Mesothelial cell of epicardium (in vitro differentiated cells): ENCODE results near the gene GRIK2. TPM values are rescaled to one million over a fixed set of nuclear protein-coding genes. Genes with fewer than 3 reads are reported as not detected.

Experiments
- DNase-seq, 2 experiments: peaks; one replicate each; pipeline ENCODE4 v3.0.0; 2021; ENCODE audit warnings: low spot score in 2 of 2; ENCODE audit not compliant: unreplicated experiment in 2 of 2
- H3K27ac Mint-ChIP-seq: 2 replicates; pipeline ENCODE4 v1.8.0; 2021; ENCODE audit warnings: mixed read lengths
- H3K27me3 Mint-ChIP-seq: 2 replicates; pipeline ENCODE4 v1.8.0; 2021; ENCODE audit warnings: low read depth, mixed read lengths
- H3K36me3 Mint-ChIP-seq: 2 replicates; pipeline ENCODE4 v1.8.0; 2021; ENCODE audit warnings: mixed read lengths
- H3K4me1 Mint-ChIP-seq: 2 replicates; pipeline ENCODE4 v1.8.0; 2021; ENCODE audit warnings: mixed read lengths
- H3K4me3 Mint-ChIP-seq: 2 replicates; pipeline ENCODE4 v1.8.0; 2021; ENCODE audit warnings: mild to moderate bottlenecking, moderate library complexity, mixed read lengths
- H3K9me3 Mint-ChIP-seq: 2 replicates; pipeline ENCODE4 v1.8.0; 2021; ENCODE audit warnings: mixed read lengths
- total RNA-seq: library from RNA; stranded (reverse); gene quantifications from 3 replicates; pipeline ENCODE4 v1.2.1, GENCODE V29; 2021
- TF ChIP-seq, protein P1 (sequence below): fragments of 200-600 bp; sonication (generic); IDR thresholded peaks from one replicate; pipeline ENCODE4 v1.5.0; 2021; ENCODE audit warnings: antibody characterized with exemption; ENCODE audit not compliant: unreplicated experiment

Gene GRIK2
- total RNA-seq, 1 donor from 2014 or later = 3.2 TPM

DNA sequence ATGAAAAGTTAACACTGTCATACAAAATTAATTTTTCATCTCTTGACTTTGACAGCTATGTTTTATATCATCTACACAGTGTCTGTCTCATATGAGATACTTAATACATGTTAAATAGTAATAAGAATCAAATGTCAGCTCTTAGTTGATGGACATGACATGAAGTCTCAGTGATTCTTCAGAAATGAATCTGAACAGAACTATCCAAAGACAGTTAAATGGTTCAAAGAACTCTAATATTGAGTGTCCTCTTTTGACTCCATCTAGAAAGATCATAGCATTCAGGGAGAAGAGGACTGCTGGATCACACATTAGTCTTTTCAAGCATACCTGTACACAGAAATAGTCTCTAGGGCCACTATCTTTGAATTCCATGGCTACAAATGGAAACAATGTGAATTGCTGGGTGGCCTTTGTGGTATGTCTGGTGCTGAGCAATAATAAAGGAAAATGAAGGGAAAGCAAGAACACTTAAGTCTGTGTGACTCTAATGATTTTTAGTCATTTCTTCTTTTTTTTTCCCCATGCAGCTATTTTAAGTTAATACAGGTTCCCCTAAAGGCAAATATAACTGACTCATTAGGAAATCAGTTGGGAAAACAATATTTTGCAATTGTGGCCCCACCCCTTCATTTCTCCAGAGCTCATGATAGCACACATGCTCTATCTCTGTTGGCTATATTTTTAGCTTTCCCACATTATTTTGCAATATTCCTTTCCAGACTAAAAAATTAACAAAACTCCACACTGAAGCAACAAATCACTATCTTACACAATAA lies 367.5 kb downstream of the GRIK2 start:
- Mint-ChIP-seq H3K27ac (no peak overlapping the region), H3K36me3 (no peaks in the 10 kb centered on the region), H3K9me3 (no peaks in the 10 kb centered on the region), H3K4me3 (no peak overlapping the region), H3K4me1 (peaks cover 3% of the 10 kb centered on the region), H3K27me3 (peaks cover 2% of the 10 kb centered on the region)
- no peak for DNase-seq
- TF ChIP-seq, protein P1, sequence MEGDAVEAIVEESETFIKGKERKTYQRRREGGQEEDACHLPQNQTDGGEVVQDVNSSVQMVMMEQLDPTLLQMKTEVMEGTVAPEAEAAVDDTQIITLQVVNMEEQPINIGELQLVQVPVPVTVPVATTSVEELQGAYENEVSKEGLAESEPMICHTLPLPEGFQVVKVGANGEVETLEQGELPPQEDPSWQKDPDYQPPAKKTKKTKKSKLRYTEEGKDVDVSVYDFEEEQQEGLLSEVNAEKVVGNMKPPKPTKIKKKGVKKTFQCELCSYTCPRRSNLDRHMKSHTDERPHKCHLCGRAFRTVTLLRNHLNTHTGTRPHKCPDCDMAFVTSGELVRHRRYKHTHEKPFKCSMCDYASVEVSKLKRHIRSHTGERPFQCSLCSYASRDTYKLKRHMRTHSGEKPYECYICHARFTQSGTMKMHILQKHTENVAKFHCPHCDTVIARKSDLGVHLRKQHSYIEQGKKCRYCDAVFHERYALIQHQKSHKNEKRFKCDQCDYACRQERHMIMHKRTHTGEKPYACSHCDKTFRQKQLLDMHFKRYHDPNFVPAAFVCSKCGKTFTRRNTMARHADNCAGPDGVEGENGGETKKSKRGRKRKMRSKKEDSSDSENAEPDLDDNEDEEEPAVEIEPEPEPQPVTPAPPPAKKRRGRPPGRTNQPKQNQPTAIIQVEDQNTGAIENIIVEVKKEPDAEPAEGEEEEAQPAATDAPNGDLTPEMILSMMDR = no peak

GRCh38 chr6:101762851-101763250 lies 369.3 kb downstream of the GRIK2 start:
- Mint-ChIP-seq H3K4me1 (peaks cover 3% of the 10 kb centered on the region), H3K27ac (no peak overlapping the region), H3K36me3 (no peaks in the 10 kb centered on the region), H3K27me3 (peaks cover 2% of the 10 kb centered on the region), H3K9me3 (no peaks in the 10 kb centered on the region), H3K4me3 (no peak overlapping the region)
- TF ChIP-seq, protein P1 = no peak
- no peak for DNase-seq

DNA sequence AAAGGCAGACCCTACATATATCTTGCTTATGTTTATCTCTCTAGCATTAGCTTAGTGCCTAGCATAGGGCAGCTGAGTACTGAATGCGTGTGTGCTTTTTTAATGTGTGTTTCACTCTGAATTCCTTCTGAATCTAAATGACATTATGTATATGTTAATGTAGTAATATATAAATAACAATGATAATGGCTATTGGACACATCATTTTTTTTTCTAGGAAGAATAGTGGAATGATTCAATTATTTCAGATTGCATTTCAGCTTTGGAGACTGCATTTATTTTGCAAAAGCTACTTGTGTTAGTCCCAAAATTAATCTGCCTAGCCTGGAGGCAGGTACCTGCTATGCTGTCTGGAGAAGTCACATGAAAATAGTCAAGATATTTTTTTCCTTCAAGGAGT lies 371.8 kb downstream of the GRIK2 start:
- Mint-ChIP-seq H3K27ac (no peak overlapping the region), H3K4me1 (peaks cover 3% of the 10 kb centered on the region), H3K9me3 (no peaks in the 10 kb centered on the region), H3K27me3 (peaks cover 2% of the 10 kb centered on the region), H3K4me3 (no peak overlapping the region), H3K36me3 (no peaks in the 10 kb centered on the region)
- TF ChIP-seq, protein P1 = no peak
- DNase-seq = no peak

GRCh38 chr6:101770116-101770515 lies 376.6 kb downstream of the GRIK2 start:
- peaks cover 4% of the 10 kb centered on the region for H3K9me3 Mint-ChIP-seq
- DNase-seq = no peak
- H3K4me3 Mint-ChIP-seq = no peak overlapping the region
- H3K27ac Mint-ChIP-seq = no peak overlapping the region
- no peaks in the 10 kb centered on the region for H3K36me3 Mint-ChIP-seq
- no peaks in the 10 kb centered on the region for H3K4me1 Mint-ChIP-seq
- no peaks in the 10 kb centered on the region for H3K27me3 Mint-ChIP-seq
- TF ChIP-seq, protein P1 = no peak

DNA sequence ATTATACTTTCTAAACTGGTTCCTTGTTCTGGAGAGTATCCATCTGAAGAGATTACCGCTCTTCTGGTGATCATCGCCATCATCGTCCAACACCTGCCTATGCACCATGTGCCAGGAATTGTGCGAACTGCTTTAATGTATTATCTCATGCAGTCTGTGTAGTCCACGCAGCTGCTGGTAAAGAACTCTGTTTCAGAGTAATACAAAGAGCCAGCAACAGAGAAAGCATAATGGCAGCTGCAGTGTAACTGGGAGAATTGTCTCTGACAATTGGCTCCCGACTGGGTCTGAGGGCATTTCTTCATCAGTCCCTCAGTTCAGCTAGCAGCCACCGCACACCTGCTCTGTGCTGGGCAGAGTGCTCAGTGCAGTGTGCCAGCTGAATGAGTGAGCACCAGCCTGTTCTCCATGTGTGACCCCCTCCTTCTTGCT lies 383.4 kb downstream of the GRIK2 start:
- Mint-ChIP-seq H3K9me3 (peaks cover 2% of the 10 kb centered on the region), H3K27me3 (no peaks in the 10 kb centered on the region), H3K4me1 (no peaks in the 10 kb centered on the region), H3K4me3 (no peak overlapping the region), H3K27ac (no peak overlapping the region), H3K36me3 (no peaks in the 10 kb centered on the region)
- TF ChIP-seq, protein P1 = no peak
- DNase-seq = no peak
